HG02885 (cell line): ENCODE results near the gene RELT.
"Not testable (repeated sequence)": the region's sequence is repeated elsewhere in the genome, so short reads cannot be mapped to it uniquely, and the experiment has no call there.

Source experiments
- ATAC-seq: cut with Tn5 transposase; IDR thresholded peaks from one replicate; pipeline ENCODE4 v1.9.1; 2021; ENCODE audit warnings: mild to moderate bottlenecking; ENCODE audit not compliant: unreplicated experiment, poor library complexity

The RELT gene

GRCh38 chr11:73425108-73425507 is 48.9 kb downstream of the RELT start:
- ATAC-seq = no peak

- ATAC-seq = no peak
Observed at GRCh38 chr11:73426219-73426850, 50.1 kb downstream of the RELT start.

- ATAC-seq = no peak
Observed at GRCh38 chr11:73428227-73428626, 52.0 kb downstream of the RELT start.

- ATAC-seq = no peak
Observed at GRCh38 chr11:73428699-73429098, 52.5 kb downstream of the RELT start.

- no peak for ATAC-seq
Observed at GRCh38 chr11:73429121-73429750, 53.0 kb downstream of the RELT start.

GRCh38 chr11:73430326-73430725 is 54.1 kb downstream of the RELT start:
- ATAC-seq = no peak

GRCh38 chr11:73431396-73431795 is 55.2 kb downstream of the RELT start:
- ATAC-seq = no peak

GRCh38 chr11:73436859-73437258 is 60.7 kb downstream of the RELT start:
- not testable (repeated sequence) for ATAC-seq

- no peak for ATAC-seq
Observed at GRCh38 chr11:73439002-73439843, 63.0 kb downstream of the RELT start.

- no peak for ATAC-seq
Observed at GRCh38 chr11:73445980-73446379, 69.8 kb downstream of the RELT start.

- no peak for ATAC-seq
Observed at GRCh38 chr11:73446766-73447165, 70.6 kb downstream of the RELT start.
